ENCODE data around the gene ABAT.

- TF ChIP-seq CTCF (IDR thresholded peaks at IDR 0.05) (no peak), EZH2 (IDR thresholded peaks at IDR 0.05; ENCODE audit: borderline replicate concordance, insufficient read depth, low read depth, low read length, poor library complexity, severe bottlenecking) (no peak)
Observed at GRCh38 chr16:8798535-8799157, 124.2 kb downstream of the ABAT start.

Data from B cell (primary cell).